Liver (tissue), 9 donors: ENCODE measurements around the gene MAPKAPK2. TPM values are rescaled to one million over a fixed set of nuclear protein-coding genes. Genes with fewer than 3 reads are reported as not detected.

ENCODE experiments used
- DNase-seq: peaks from one replicate; pipeline ENCODE4 v3.0.0-alpha.2; 2017; ENCODE audit warnings: low spot score
- H3K27ac ChIP-seq, 2 donors: one replicate each; pipeline ENCODE4 v1.7.0; 2013; ENCODE audit warnings: inconsistent platforms in 2 of 2, low read length in 2 of 2, control low read depth in 1 of 2, low read depth in 1 of 2, mild to moderate bottlenecking in 1 of 2
- H3K27me3 ChIP-seq, 4 donors: one replicate each; pipeline versions ENCODE4 v1.6.1 to v1.7.0; 2013; ENCODE audit warnings: low read length in 3 of 4, inconsistent platforms in 1 of 4, mild to moderate bottlenecking in 1 of 4, moderate library complexity in 1 of 4; ENCODE audit not compliant: control insufficient read depth in 4 of 4, insufficient read depth in 4 of 4
- H3K36me3 ChIP-seq, 4 donors: one replicate each; pipeline versions ENCODE4 v1.6.1 to v1.7.0; 2013; ENCODE audit warnings: low read length in 3 of 4, mild to moderate bottlenecking in 3 of 4, low read depth in 1 of 4, moderate library complexity in 1 of 4; ENCODE audit not compliant: control insufficient read depth in 4 of 4, insufficient read depth in 3 of 4
- H3K4me1 ChIP-seq, 4 donors: one replicate each; pipeline versions ENCODE4 v1.6.1 to v1.7.0; 2013; ENCODE audit warnings: low read length in 3 of 4, mild to moderate bottlenecking in 3 of 4, moderate library complexity in 1 of 4; ENCODE audit not compliant: control insufficient read depth in 4 of 4, insufficient read depth in 4 of 4
- H3K4me3 ChIP-seq, 3 donors: one replicate each; pipeline versions ENCODE4 v1.6.1 to v1.7.0; 2013; ENCODE audit warnings: low read length in 3 of 3, control low read depth in 1 of 3, low read depth in 1 of 3, mild to moderate bottlenecking in 1 of 3
- H3K9ac ChIP-seq, 2 donors: one replicate each; pipeline ENCODE4 v1.7.0; 2013; ENCODE audit warnings: low read length in 2 of 2, mild to moderate bottlenecking in 2 of 2, moderate library complexity in 2 of 2, control low read depth in 1 of 2, low read depth in 1 of 2
- H3K9me3 ChIP-seq, 4 donors: one replicate each; pipeline versions ENCODE4 v1.6.1 to v1.7.0; 2013; ENCODE audit warnings: low read length in 3 of 4; ENCODE audit not compliant: control insufficient read depth in 4 of 4
- FOXA2 ChIP-seq: IDR thresholded peaks from 2 replicates; pipeline ENCODE4 v1.6.1; 2016; ENCODE audit warnings: antibody characterized with exemption
- GABPA ChIP-seq, 2 donors: IDR thresholded peaks in 1 of 2; conservative IDR thresholded peaks in 1 of 2; 2 replicates each; pipeline ENCODE4 v1.6.1; 2016; ENCODE audit warnings: antibody characterized with exemption in 2 of 2, mild to moderate bottlenecking in 1 of 2, moderate library complexity in 1 of 2
- HNF4A ChIP-seq, 2 donors: conservative IDR thresholded peaks; 2 replicates each; pipeline ENCODE4 v1.6.1; 2016; ENCODE audit warnings: antibody characterized with exemption in 2 of 2, mild to moderate bottlenecking in 2 of 2
- RAD21 ChIP-seq, 2 donors: IDR thresholded peaks; 2 replicates each; pipeline ENCODE4 v1.6.1; 2016; ENCODE audit warnings: antibody characterized with exemption in 2 of 2, mild to moderate bottlenecking in 2 of 2
- RXRA ChIP-seq, 2 donors: IDR thresholded peaks; 2 replicates each; pipeline ENCODE4 v1.6.1; 2017 to 2018; ENCODE audit warnings: antibody characterized with exemption in 2 of 2, mild to moderate bottlenecking in 1 of 2
- SP1 ChIP-seq: IDR thresholded peaks from 2 replicates; pipeline ENCODE4 v1.6.1; 2018; ENCODE audit warnings: antibody characterized with exemption, mild to moderate bottlenecking
- TAF1 ChIP-seq: conservative IDR thresholded peaks from 2 replicates; pipeline ENCODE4 v1.6.1; 2016; ENCODE audit warnings: antibody characterized with exemption, mild to moderate bottlenecking
- YY1 ChIP-seq: IDR thresholded peaks from 2 replicates; pipeline ENCODE4 v1.6.1; 2016; ENCODE audit warnings: antibody characterized with exemption, mild to moderate bottlenecking
- WGBS: extraction: QIAGEN DNeasy Blood & Tissue Kit; methylation state at CpG from one replicate; pipeline ENCODE4 v1.1.7; 2013; 5-methylcytosine and 5-hydroxymethylcytosine counted together
- polyA plus RNA-seq, 2 donors: library from polyadenylated mRNA; stranded (reverse) in 1 of 2; unstranded in 1 of 2; fragments of 200-250 nt in 1 of 2; fragments of >200 nt in 1 of 2; fragmentation: Nextera tagmentation in 1 of 2; extraction: Ambion mirVana in 1 of 2; gene quantifications; one replicate each; pipeline versions ENCODE4 v1.2.1 to v1.2.3, GENCODE V29; 2013 to 2015
- total RNA-seq, 2 donors: library from RNA; depleted of rRNA; stranded (reverse); fragments of >200 nt; gene quantifications; one replicate each; pipeline ENCODE4 v1.2.3, GENCODE V29; 2014
- TF ChIP-seq, protein P1 (sequence below): fragments of 150-350 bp; IDR thresholded peaks from 2 replicates; pipeline ENCODE4 v1.5.1; 2017; ENCODE audit warnings: improper control_type of control experiment, low read depth, low read length; ENCODE audit not compliant: missing input control
- TF ChIP-seq, protein P2 (sequence below): IDR thresholded peaks from 2 replicates; pipeline ENCODE4 v1.6.1; 2016; ENCODE audit warnings: antibody characterized with exemption, mild to moderate bottlenecking
- TF ChIP-seq, protein P3 (sequence below): IDR thresholded peaks from 2 replicates; pipeline ENCODE4 v1.6.1; 2016; ENCODE audit warnings: antibody characterized with exemption
- TF ChIP-seq, protein P4 (sequence below): IDR thresholded peaks from 2 replicates; pipeline ENCODE4 v1.6.1; 2016; ENCODE audit warnings: antibody characterized with exemption
- TF ChIP-seq, protein P5 (sequence below): IDR thresholded peaks from 2 replicates; pipeline ENCODE4 v1.6.1; 2016; ENCODE audit warnings: antibody characterized with exemption
- donor health status: healthy.
- donor health status: healthy.
- donor health status: healthy.
- donor health status: healthy.
- donor health status: healthy.

Gene MAPKAPK2
- total and polyA plus RNA-seq, 4 donors = 7.5 to 24.5 (median 14.7) TPM

DNA sequence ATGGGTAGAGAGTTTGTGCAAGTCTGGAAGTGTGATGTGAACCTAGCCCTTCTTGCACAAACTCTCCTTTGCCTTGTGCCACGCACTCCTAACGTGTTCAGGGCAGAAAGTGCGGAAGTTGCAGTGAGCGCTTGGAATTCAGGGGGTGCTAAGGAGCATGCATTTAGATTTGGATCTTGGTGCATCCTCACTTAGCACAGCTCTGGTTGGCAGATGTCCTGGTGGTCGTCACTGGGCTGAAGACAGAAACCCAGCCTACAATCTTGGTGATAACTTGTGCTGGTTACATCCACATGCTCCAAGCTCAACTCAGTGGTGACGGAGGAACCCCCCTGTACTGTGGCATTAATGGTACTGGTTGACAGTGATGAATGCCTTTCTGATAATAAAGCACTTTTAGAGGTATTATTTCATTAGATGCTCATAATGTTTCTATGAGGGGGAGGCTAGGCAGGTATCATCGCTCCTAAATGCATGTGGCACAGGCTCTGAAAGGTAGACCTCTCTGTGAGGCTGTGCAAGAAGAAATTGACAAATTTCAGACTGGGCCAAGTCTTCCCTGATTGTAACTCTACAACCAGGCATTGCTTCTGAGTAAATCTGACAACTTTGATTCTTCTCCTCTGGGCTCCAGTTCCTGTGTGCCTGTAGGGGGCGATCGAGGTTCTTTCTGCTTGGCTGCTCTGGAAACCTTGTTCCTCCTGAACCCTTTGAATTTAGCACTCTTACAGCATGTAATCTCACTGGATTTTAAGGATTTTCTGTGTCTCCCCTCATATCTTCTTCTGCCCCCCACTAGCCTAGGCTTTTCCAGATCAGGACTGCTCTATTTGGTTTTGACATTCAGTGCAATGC, 40.6 kb downstream of the MAPKAPK2 start:
- WGBS = 73% methylated on average over 9 of the region's 9 CpGs
- TF ChIP-seq HNF4A (conservative IDR thresholded peaks at IDR 0.05) (no peak), YY1 (no peak), RAD21 (IDR thresholded peaks at IDR 0.05) (peak; percentile 40 to 72)
- TF ChIP-seq, protein P1, sequence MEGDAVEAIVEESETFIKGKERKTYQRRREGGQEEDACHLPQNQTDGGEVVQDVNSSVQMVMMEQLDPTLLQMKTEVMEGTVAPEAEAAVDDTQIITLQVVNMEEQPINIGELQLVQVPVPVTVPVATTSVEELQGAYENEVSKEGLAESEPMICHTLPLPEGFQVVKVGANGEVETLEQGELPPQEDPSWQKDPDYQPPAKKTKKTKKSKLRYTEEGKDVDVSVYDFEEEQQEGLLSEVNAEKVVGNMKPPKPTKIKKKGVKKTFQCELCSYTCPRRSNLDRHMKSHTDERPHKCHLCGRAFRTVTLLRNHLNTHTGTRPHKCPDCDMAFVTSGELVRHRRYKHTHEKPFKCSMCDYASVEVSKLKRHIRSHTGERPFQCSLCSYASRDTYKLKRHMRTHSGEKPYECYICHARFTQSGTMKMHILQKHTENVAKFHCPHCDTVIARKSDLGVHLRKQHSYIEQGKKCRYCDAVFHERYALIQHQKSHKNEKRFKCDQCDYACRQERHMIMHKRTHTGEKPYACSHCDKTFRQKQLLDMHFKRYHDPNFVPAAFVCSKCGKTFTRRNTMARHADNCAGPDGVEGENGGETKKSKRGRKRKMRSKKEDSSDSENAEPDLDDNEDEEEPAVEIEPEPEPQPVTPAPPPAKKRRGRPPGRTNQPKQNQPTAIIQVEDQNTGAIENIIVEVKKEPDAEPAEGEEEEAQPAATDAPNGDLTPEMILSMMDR = peak; percentile 51
- TF ChIP-seq, protein P2, sequence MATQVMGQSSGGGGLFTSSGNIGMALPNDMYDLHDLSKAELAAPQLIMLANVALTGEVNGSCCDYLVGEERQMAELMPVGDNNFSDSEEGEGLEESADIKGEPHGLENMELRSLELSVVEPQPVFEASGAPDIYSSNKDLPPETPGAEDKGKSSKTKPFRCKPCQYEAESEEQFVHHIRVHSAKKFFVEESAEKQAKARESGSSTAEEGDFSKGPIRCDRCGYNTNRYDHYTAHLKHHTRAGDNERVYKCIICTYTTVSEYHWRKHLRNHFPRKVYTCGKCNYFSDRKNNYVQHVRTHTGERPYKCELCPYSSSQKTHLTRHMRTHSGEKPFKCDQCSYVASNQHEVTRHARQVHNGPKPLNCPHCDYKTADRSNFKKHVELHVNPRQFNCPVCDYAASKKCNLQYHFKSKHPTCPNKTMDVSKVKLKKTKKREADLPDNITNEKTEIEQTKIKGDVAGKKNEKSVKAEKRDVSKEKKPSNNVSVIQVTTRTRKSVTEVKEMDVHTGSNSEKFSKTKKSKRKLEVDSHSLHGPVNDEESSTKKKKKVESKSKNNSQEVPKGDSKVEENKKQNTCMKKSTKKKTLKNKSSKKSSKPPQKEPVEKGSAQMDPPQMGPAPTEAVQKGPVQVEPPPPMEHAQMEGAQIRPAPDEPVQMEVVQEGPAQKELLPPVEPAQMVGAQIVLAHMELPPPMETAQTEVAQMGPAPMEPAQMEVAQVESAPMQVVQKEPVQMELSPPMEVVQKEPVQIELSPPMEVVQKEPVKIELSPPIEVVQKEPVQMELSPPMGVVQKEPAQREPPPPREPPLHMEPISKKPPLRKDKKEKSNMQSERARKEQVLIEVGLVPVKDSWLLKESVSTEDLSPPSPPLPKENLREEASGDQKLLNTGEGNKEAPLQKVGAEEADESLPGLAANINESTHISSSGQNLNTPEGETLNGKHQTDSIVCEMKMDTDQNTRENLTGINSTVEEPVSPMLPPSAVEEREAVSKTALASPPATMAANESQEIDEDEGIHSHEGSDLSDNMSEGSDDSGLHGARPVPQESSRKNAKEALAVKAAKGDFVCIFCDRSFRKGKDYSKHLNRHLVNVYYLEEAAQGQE = no peak
- TF ChIP-seq, protein P3, sequence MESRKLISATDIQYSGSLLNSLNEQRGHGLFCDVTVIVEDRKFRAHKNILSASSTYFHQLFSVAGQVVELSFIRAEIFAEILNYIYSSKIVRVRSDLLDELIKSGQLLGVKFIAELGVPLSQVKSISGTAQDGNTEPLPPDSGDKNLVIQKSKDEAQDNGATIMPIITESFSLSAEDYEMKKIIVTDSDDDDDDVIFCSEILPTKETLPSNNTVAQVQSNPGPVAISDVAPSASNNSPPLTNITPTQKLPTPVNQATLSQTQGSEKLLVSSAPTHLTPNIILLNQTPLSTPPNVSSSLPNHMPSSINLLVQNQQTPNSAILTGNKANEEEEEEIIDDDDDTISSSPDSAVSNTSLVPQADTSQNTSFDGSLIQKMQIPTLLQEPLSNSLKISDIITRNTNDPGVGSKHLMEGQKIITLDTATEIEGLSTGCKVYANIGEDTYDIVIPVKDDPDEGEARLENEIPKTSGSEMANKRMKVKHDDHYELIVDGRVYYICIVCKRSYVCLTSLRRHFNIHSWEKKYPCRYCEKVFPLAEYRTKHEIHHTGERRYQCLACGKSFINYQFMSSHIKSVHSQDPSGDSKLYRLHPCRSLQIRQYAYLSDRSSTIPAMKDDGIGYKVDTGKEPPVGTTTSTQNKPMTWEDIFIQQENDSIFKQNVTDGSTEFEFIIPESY = no peak
- TF ChIP-seq, protein P4, sequence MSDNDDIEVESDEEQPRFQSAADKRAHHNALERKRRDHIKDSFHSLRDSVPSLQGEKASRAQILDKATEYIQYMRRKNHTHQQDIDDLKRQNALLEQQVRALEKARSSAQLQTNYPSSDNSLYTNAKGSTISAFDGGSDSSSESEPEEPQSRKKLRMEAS = no peak
- DNase-seq = peak; percentile 59
- Histone ChIP-seq H3K4me1 (peaks cover 17 to 52% (median 38%) of the 10 kb centered on the region in 4 donors), H3K9me3 (no peaks in the 10 kb centered on the region), H3K9ac (no peak overlapping the region), H3K27me3 (no peaks in the 10 kb centered on the region), H3K27ac (peak overlapping the region in 1 of 2 donors; percentile 6), H3K4me3 (no peak overlapping the region), H3K36me3 (peaks cover 1 to 14% (median 9%) of the 10 kb centered on the region in 4 donors)

DNA sequence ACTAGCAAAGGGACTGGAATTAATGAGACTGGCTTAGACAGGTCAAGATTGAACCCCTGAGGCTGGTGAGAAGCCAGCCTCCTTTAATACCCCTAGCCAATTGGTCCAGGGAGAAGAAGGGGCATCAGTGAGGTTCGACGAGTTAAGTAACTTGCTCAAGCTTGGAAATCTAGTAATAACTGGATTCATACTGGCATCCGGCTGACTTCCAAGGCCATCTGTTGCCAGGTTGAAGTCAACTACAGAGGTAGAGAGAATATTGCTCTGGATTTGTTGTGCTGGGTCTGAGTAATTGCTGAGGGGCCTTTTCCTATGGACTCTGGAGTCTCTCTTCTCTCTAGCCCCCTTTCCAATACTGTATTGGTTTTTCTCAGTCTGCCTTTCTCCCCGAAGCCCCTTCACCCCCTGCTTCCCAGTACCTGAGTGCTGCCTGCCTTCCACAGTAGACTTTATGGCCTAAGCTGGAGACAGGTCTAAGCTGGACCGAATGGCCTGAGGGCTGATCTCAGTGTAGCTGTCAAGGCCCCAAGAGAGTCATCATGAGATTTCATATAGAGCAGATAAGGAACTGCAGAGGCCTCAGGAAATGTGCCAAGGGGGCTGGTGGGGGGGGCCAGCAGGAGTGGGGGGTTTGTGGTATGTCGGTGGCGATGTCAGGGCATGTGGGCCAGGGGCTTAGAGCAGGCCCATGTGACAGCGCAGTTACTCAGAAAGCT, 43.4 kb downstream of the MAPKAPK2 start:
- Histone ChIP-seq H3K4me1 (peaks cover 8 to 32% (median 23%) of the 10 kb centered on the region in 4 donors), H3K27ac (no peak overlapping the region), H3K9ac (no peak overlapping the region), H3K9me3 (no peaks in the 10 kb centered on the region), H3K36me3 (peaks cover 13 to 42% (median 32%) of the 10 kb centered on the region in 4 donors), H3K4me3 (no peak overlapping the region), H3K27me3 (no peaks in the 10 kb centered on the region)
- TF ChIP-seq, protein P5, sequence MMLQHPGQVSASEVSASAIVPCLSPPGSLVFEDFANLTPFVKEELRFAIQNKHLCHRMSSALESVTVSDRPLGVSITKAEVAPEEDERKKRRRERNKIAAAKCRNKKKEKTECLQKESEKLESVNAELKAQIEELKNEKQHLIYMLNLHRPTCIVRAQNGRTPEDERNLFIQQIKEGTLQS = no peak
- TF ChIP-seq FOXA2 (no peak), GABPA (IDR thresholded peaks at IDR 0.05 in 1 of 2, conservative IDR thresholded peaks at IDR 0.05 in 1 of 2) (no peak), TAF1 (no peak), SP1 (no peak), RXRA (IDR thresholded peaks at IDR 0.05) (no peak), RAD21 (IDR thresholded peaks at IDR 0.05) (no peak), HNF4A (conservative IDR thresholded peaks at IDR 0.05) (no peak), YY1 (no peak)
- TF ChIP-seq, protein P1 = no peak
- TF ChIP-seq, protein P3 = no peak
- 88% methylated on average over 8 of the region's 8 CpGs for WGBS
- no peak for DNase-seq
